K562 (cell line): ENCODE data around the gene DENND2A. TPM values are rescaled to one million over a fixed set of nuclear protein-coding genes. Genes with fewer than 3 reads are reported as not detected.

Source experiments
- ARHGAP35 ChIP-seq: fragments of 450-650 bp; IDR thresholded peaks from 2 replicates; pipeline ENCODE4 v1.6.1; 2018; ENCODE audit not compliant: partially characterized antibody
- BMI1 ChIP-seq: fragments of 150-350 bp; IDR thresholded peaks from 2 replicates; pipeline ENCODE4 v1.6.1; 2014; ENCODE audit warnings: low read length
- CXXC5 ChIP-seq: fragments of 250-450 bp; sonication (Bioruptor Pico); IDR thresholded peaks from 2 replicates; pipeline ENCODE4 v1.8.0; 2022; ENCODE audit warnings: inconsistent platforms, mild to moderate bottlenecking, moderate library complexity
- DDX20 ChIP-seq: fragments of 450-650 bp; IDR thresholded peaks from 2 replicates; pipeline ENCODE4 v1.6.1; 2016; ENCODE audit warnings: missing genetic modification characterization, low read depth, mild to moderate bottlenecking, missing compliant biosample characterization, moderate library complexity
- HMGN3 ChIP-seq: IDR thresholded peaks from 2 replicates; pipeline ENCODE4 v1.6.1; 2011; ENCODE audit warnings: borderline replicate concordance, low read depth, mild to moderate bottlenecking, mixed read lengths, low read length; ENCODE audit not compliant: insufficient read length; ENCODE audit errors: extremely low read depth
- LEF1 ChIP-seq: fragments of 450-650 bp; IDR thresholded peaks from 2 replicates; pipeline ENCODE4 v1.6.1; 2016; ENCODE audit warnings: mild to moderate bottlenecking
- POLR3A ChIP-seq: IDR thresholded peaks from 2 replicates; pipeline ENCODE4 v1.6.1; 2011; ENCODE audit warnings: borderline replicate concordance, mild to moderate bottlenecking, moderate library complexity; ENCODE audit not compliant: insufficient read length, insufficient read depth; ENCODE audit errors: extremely low read depth
- RAD21 ChIP-seq, 2 experiments: fragments of 250-450 bp in 1 of 2; fragments of 450-650 bp in 1 of 2; sonication (Bioruptor Pico) in 1 of 2; formaldehyde crosslinking in 1 of 2; IDR thresholded peaks in 1 of 2; conservative IDR thresholded peaks in 1 of 2; 2 replicates each; pipeline versions ENCODE4 v1.4.0 to v1.8.0; 2020 to 2022; ENCODE audit warnings: mild to moderate bottlenecking in 2 of 2, moderate library complexity in 1 of 2
- REST ChIP-seq, 2 experiments: fragments of 450-650 bp; formaldehyde crosslinking in 1 of 2; IDR thresholded peaks; 2 replicates each; pipeline versions ENCODE4 v1.4.0 to v1.6.1; 2014 to 2020; ENCODE audit warnings: mild to moderate bottlenecking in 2 of 2, borderline replicate concordance in 1 of 2, low read depth in 1 of 2
- RREB1 ChIP-seq: fragments of 250-450 bp; sonication (Bioruptor Pico); IDR thresholded peaks from 2 replicates; pipeline ENCODE4 v1.4.0; 2020
- SP1 ChIP-seq: sonication (generic); formaldehyde crosslinking; IDR thresholded peaks from 2 replicates; pipeline ENCODE4 v1.8.1; 2022; ENCODE audit warnings: mild to moderate bottlenecking, missing genetic modification reagents
- ZNF143 ChIP-seq: sonication (generic); formaldehyde crosslinking; IDR thresholded peaks from 2 replicates; pipeline ENCODE4 v1.9.0; 2022; ENCODE audit warnings: mild to moderate bottlenecking, missing genetic modification reagents
- ZNF583 ChIP-seq: fragments of 250-450 bp; sonication (Bioruptor Pico); IDR thresholded peaks from 2 replicates; pipeline ENCODE4 v1.4.0; 2020
- polyA plus RNA-seq, 8 experiments: library from polyadenylated mRNA; depleted of rRNA in 4 of 8; stranded (reverse) in 5 of 8; unstranded in 3 of 8; fragments of >200 nt; fragmentation: Nextera tagmentation in 2 of 8; fragmentation: Illumina TruSeq in 1 of 8; extraction: Ambion mirVana in 2 of 8; extraction: Trizol in 1 of 8; gene quantifications; 2 replicates each; pipeline versions ENCODE4 v1.2.1 to v1.2.3, GENCODE V29; 2011 to 2014; ENCODE audit warnings: inconsistent platforms in 1 of 8, missing spikeins in 1 of 8
- total RNA-seq, 7 experiments: library from RNA; depleted of rRNA in 6 of 7; stranded (reverse); fragments of >200 nt in 6 of 7; fragmentation: Illumina TruSeq in 2 of 7; extraction: Trizol in 2 of 7; gene quantifications; 2 replicates each; pipeline versions ENCODE4 v1.2.1 to v1.2.3, GENCODE V29; 2011 to 2021; ENCODE audit warnings: low replicate concordance in 1 of 7

DENND2A gene
- total and polyA plus RNA-seq, 9 of the 15 experiments (the other 6 are each of a cell fraction or from before 2014, with no cell fraction given) = not detected

GRCh38 chr7:140517546-140518369 lies 122.9 kb downstream of the DENND2A start (continued):
- TF ChIP-seq HMGN3 = no peak
- TF ChIP-seq CXXC5 (CRISPR knock-in tag) = peak; percentile 59
- TF ChIP-seq RREB1 (CRISPR knock-in tag) = no peak
- peak; percentile 95 to 99 for TF ChIP-seq RAD21 (CRISPR knock-in tag; conservative IDR thresholded peaks at IDR 0.05 in 1 of 2, IDR thresholded peaks at IDR 0.05 in 1 of 2)
- peak; percentile 96 for TF ChIP-seq REST (IDR thresholded peaks at IDR 0.05; ENCODE audit: borderline replicate concordance)
- TF ChIP-seq REST (CRISPR knock-in tag; IDR thresholded peaks at IDR 0.05; ENCODE audit: low read depth) = peak; percentile 30; the same call in 1 of the 2 replicates
- TF ChIP-seq POLR3A = no peak
- TF ChIP-seq BMI1 = no peak
- TF ChIP-seq ZNF583 (CRISPR knock-in tag) = 0 out of 2 replicates have a peak, but pooled peaks have one; percentile 38
- TF ChIP-seq ZNF143 = 0 out of 2 replicates have a peak, but pooled peaks have one; percentile 15
- TF ChIP-seq LEF1 = no peak
- TF ChIP-seq DDX20 (tag) = no peak
- TF ChIP-seq ARHGAP35 = no peak
- TF ChIP-seq SP1 (CRISPR knock-in tag) = no peak
